Thyroid gland (tissue), 4 donors: ENCODE results near the gene FAM118A. TPM values are rescaled to one million over a fixed set of nuclear protein-coding genes. Genes with fewer than 3 reads are reported as not detected.
"Not testable (repeated sequence)": the region's sequence is repeated elsewhere in the genome, so short reads cannot be mapped to it uniquely, and the experiment has no call there.

Experiments
- DNase-seq, 2 donors: peaks; one replicate each; pipeline ENCODE4 v3.0.0-alpha.2; 2019
- H3K27ac ChIP-seq, 3 donors: fragments of 200-600 bp; sonication (generic); 1 replicate in 2 of 3; 2 replicates in 1 of 3; pipeline ENCODE4 v1.5.1; 2016 to 2019; ENCODE audit warnings: mild to moderate bottlenecking in 1 of 3, moderate library complexity in 1 of 3
- H3K27me3 ChIP-seq: fragments of 200-600 bp; sonication (generic); one replicate; pipeline ENCODE4 v1.5.1; 2019
- H3K36me3 ChIP-seq, 2 donors: fragments of 200-600 bp; sonication (generic); one replicate each; pipeline ENCODE4 v1.5.1; 2016 to 2019
- H3K4me1 ChIP-seq, 2 donors: fragments of 200-600 bp; sonication (generic); one replicate each; pipeline ENCODE4 v1.5.1; 2017 to 2019
- H3K4me3 ChIP-seq, 3 donors: fragments of 200-600 bp; sonication (generic); replicated peaks in 1 of 3; 1 replicate in 2 of 3; 2 replicates in 1 of 3; pipeline ENCODE4 v1.5.1; 2016; ENCODE audit warnings: mild to moderate bottlenecking in 1 of 3
- H3K9me3 ChIP-seq: fragments of 200-600 bp; sonication (generic); one replicate; pipeline ENCODE4 v1.5.1; 2017
- CTCF ChIP-seq, 6 experiments: fragments of 200-600 bp in 3 of 6; fragments of 450-650 bp in 3 of 6; sonication (generic) in 3 of 6; IDR thresholded peaks; one replicate each; pipeline ENCODE4 v1.5.1; 2016 to 2019; ENCODE audit warnings: antibody characterized with exemption in 6 of 6, mild to moderate bottlenecking in 2 of 6, inconsistent platforms in 1 of 6, moderate library complexity in 1 of 6
- POLR2A ChIP-seq, 2 donors: fragments of 450-650 bp; IDR thresholded peaks; one replicate each; pipeline ENCODE4 v1.6.1; 2017; ENCODE audit warnings: antibody characterized with exemption in 2 of 2, mild to moderate bottlenecking in 2 of 2, moderate library complexity in 1 of 2
- WGBS, 2 donors: methylation state at CpG; one replicate each; pipeline ENCODE4 v1.1.5; 2017; 5-methylcytosine and 5-hydroxymethylcytosine counted together
- intact Hi-C: fragments of 100-400 bp; cut with DNase I; formaldehyde crosslinking; loops from one replicate; pipeline ENCODE4 v1.15.1; 2023
- total RNA-seq, 4 donors: library from RNA; depleted of rRNA; stranded (reverse); fragments of >200 nt; gene quantifications; one replicate each; pipeline ENCODE4 v1.2.3, GENCODE V29; 2016

The FAM118A gene
- total RNA-seq, 4 donors from 2014 or later, result 15.7 to 104 (median 75.3) TPM

- 87 to 96% methylated on average over 12 of the region's 12 CpGs for WGBS, 2 donors
- Histone ChIP-seq H3K27ac (no peak overlapping the region), H3K27me3 (no peaks in the 10 kb centered on the region), H3K4me3 (no peak overlapping the region), H3K4me1 (peaks cover 20 to 38% of the 10 kb centered on the region in 2 donors), H3K9me3 (no peaks in the 10 kb centered on the region), H3K36me3 (no peaks in the 10 kb centered on the region)
- no peak for DNase-seq
- TF ChIP-seq CTCF (IDR thresholded peaks at IDR 0.05) (no peak), POLR2A (IDR thresholded peaks at IDR 0.05) (no peak)
- intact Hi-C loops, result no loop called here
Measured at GRCh38 chr22:45276507-45277105, 33.1 kb upstream of the FAM118A start.

- H3K36me3 ChIP-seq, DNase-seq, H3K9me3 ChIP-seq, intact Hi-C loops, H3K27me3 ChIP-seq, H3K4me3 ChIP-seq, H3K27ac ChIP-seq: not testable (repeated sequence)
- 88 to 91% methylated on average over 7 of the region's 7 CpGs for WGBS, 2 donors
- peaks cover 23 to 35% of the 10 kb centered on the region in 2 donors for H3K4me1 ChIP-seq
Measured at GRCh38 chr22:45277720-45278119, 32.0 kb upstream of the FAM118A start.

- Histone ChIP-seq H3K4me1 (peaks cover 27 to 37% of the 10 kb centered on the region in 2 donors), H3K9me3 (no peaks in the 10 kb centered on the region), H3K27me3 (no peaks in the 10 kb centered on the region), H3K4me3 (no peak overlapping the region), H3K27ac (peak overlapping the region in 1 of 3 donors; percentile 92), H3K36me3 (no peaks in the 10 kb centered on the region)
- WGBS, 2 donors, result 86 to 89% methylated on average over 9 of the region's 9 CpGs
- TF ChIP-seq CTCF (IDR thresholded peaks at IDR 0.05) (no peak), POLR2A (IDR thresholded peaks at IDR 0.05) (no peak)
- DNase-seq, result no peak
- intact Hi-C loops, result no loop called here
Measured at GRCh38 chr22:45278125-45278524, 31.6 kb upstream of the FAM118A start.

GRCh38 chr22:45280587-45280980, 29.1 kb upstream of the FAM118A start:
- H3K4me3 ChIP-seq, result no peak overlapping the region
- H3K27ac ChIP-seq, result peak overlapping the region; percentile 92 to 99 (median 96)
- WGBS, 2 donors, result 96 to 98% methylated on average over 3 of the region's 3 CpGs
- H3K36me3 ChIP-seq, result no peaks in the 10 kb centered on the region
- H3K9me3 ChIP-seq, result no peaks in the 10 kb centered on the region
- peaks cover 30 to 52% of the 10 kb centered on the region in 2 donors for H3K4me1 ChIP-seq
- intact Hi-C loops, result no loop called here
- TF ChIP-seq POLR2A (IDR thresholded peaks at IDR 0.05) (no peak), CTCF (IDR thresholded peaks at IDR 0.05) (no peak)
- no peaks in the 10 kb centered on the region for H3K27me3 ChIP-seq
- DNase-seq, result no peak

- WGBS, 2 donors, result 86% methylated on average over 3 of the region's 3 CpGs
- no peak for DNase-seq
- TF ChIP-seq CTCF (IDR thresholded peaks at IDR 0.05) (no peak), POLR2A (IDR thresholded peaks at IDR 0.05) (no peak)
- intact Hi-C loops, result no loop called here
- H3K9me3 ChIP-seq, result no peaks in the 10 kb centered on the region
- no peaks in the 10 kb centered on the region for H3K27me3 ChIP-seq
- peaks cover 30 to 53% of the 10 kb centered on the region in 2 donors for H3K4me1 ChIP-seq
- no peak overlapping the region for H3K4me3 ChIP-seq
- H3K36me3 ChIP-seq, result no peaks in the 10 kb centered on the region
- H3K27ac ChIP-seq, result peak overlapping the region; percentile 92 to 99 (median 96)
Measured at GRCh38 chr22:45281010-45281409, 28.7 kb upstream of the FAM118A start.
